CD4-positive, alpha-beta T cell treated with Interleukin-6 at 100 ng/mL for 8 hours (primary cell): ENCODE measurements around the gene EPHA8.

ENCODE experiments used
- DNase-seq: peaks from one replicate; pipeline ENCODE4 v3.0.0-alpha.2; 2020; ENCODE audit warnings: mixed read lengths, low spot score

The EPHA8 gene

GRCh38 chr1:22619252-22619651 is 56.0 kb downstream of the EPHA8 start:
- no peak for DNase-seq

GRCh38 chr1:22619798-22620197 is 56.5 kb downstream of the EPHA8 start:
- DNase-seq: no peak

- DNase-seq: no peak
Measured at GRCh38 chr1:22621761-22622160, 58.5 kb downstream of the EPHA8 start.

GRCh38 chr1:22625262-22625925 is 62.1 kb downstream of the EPHA8 start:
- DNase-seq: no peak

DNA sequence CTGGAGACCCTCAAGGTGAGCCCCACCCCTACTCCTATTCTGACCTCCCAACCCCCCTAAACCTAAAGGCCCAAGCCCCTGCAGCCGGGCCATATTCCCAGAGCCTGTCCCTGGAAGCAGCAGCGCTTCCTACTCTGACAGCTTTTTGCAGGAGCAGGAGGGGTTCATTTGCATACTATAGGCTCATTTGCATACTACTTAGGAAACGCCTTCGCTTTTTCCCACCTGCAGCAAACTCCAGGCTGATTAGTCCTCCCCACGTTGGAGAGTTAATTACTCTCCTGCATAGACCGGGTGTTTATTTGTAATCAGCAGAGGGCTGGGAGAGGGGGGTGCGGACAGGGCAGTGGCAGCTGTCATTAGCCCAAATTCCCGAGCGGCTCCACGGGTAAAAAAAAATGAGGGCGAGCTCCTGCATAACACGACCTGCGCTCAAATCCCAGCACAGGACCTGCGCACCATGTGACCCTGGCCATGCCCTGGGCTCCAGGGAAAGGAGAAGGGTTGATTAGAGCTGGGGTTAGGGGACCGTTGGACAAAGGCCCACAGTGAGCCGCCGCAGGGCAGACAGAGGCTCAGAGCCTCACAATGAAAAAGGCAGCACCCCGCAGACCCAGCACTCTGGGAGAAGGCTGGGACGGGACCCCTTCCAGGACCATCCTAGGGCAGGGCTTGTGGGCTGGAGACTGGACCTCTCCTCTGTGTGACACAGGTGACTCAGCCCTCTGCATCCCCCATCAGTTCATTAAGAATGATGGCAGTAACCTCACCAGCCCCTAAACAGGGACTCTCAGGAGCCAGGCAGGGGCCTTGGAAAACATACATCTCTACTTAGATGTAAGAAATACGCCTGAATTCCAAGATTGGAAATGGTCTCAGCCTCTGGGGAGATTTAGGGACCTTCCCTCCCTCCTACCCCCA is 63.2 kb downstream of the EPHA8 start:
- no peak for DNase-seq

DNA sequence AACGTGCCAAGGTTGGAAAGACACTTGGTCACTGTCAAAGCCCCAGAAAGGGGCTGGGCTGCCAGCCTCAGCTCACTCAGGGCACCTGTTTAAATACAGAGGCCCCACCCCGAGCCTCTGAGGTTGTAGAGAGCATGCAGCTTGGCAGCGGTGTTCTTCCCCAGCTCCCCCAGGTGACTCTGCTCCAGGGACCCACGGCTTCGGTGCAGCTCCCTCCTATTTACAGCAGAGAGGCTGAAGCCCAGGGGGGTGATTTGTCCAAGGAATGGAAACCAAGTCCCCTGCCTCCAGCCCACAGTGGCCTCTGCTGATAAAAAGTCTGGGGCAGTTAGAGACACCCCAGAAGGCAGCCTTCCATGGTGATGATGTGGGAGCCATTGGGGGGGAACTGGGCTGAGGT is 64.0 kb downstream of the EPHA8 start:
- no peak for DNase-seq

GRCh38 chr1:22628698-22629444 is 65.6 kb downstream of the EPHA8 start:
- no peak for DNase-seq

DNA sequence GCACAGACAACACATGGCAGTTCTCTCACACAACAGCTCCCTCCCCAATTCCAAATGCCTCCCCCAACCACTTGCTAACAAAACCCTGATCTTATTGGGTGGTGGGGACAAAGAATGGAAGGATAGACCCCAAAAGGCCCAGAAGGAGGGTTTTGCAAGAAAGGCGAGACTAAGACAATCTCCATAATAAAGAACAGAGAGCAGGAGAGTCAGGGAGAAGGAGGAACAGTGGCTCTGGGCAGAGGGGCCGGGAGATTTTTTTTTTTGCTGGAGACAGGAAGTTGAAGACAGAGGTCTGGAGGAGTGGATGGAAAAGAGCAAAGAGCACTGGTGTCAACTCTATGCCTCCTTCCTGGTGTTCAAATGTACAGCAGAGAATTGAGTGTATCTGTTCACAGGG is 66.6 kb downstream of the EPHA8 start:
- no peak for DNase-seq

DNA sequence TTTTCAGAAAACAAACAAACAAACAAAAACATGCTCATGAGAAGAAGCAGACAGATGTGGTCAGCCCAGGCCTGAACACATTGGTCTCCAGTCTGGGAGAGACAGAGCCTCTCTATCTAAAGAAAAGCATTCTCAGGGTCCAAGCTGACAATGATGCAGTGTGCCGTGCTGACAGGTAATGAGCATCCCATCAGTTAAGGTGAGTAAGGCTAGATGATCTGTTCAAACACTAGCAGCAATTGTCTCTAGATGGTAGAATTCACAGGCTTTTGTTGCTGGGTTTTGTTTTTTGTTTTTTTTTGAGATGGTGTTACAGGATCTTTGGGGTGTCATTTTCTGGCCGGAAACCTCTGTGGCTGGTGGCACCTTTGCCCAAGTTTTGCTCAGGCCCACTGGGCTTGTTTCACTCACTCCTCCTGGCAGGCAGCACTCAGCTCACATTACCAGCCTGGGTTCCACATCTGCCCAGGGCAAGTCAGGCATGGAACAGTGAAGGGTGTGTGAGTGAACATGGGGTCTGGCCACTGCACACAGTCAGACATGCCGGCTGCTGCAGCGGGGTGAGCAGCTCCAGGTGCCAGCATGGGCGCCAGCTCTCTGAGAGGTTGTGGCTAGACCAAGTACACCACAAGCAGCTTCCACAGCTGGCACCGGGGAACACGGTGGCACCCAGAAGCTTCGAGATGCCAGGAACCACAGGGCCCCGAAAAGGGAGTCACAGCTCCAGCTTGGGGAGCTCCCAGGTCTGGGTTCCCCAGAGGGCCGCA is 70.6 kb downstream of the EPHA8 start:
- no peak for DNase-seq

GRCh38 chr1:22635436-22635835 is 72.1 kb downstream of the EPHA8 start:
- no peak for DNase-seq

- DNase-seq: no peak
Measured at GRCh38 chr1:22636353-22636752, 73.1 kb downstream of the EPHA8 start, which contains the start of gene C1QA. Gene C1QA (plus strand): TSS chr1:22636628. CDS start chr1:22637617, 989 bp downstream.

- DNase-seq: no peak
Measured at GRCh38 chr1:22636927-22637326, 73.6 kb downstream of the EPHA8 start.

DNA sequence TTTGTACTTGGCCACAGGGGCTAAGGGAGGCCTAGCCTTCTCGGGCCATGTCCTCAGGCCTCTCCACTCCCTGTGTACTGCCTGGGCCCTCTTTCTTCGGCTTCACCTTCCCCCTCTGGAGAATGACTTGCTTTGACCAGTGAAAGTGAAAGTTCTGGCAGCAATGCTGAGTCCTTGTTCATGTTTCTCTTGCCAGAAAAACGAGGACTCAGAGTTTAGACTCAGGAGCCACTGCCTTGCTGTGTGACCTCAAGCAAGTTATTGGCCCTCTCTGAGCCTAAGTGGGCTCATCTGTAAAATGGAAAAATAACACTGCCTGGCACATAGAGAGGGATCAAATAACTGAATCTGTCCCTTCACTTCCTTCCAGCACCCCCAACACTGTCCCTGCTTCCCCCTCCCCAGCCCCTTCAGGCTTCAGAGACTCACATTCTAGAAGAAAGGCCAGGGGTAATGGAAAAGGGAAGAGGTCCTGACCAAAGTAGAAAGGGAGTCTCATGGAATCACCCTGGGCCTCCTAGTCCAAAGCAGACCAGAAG is 74.7 kb downstream of the EPHA8 start:
- no peak for DNase-seq

DNA sequence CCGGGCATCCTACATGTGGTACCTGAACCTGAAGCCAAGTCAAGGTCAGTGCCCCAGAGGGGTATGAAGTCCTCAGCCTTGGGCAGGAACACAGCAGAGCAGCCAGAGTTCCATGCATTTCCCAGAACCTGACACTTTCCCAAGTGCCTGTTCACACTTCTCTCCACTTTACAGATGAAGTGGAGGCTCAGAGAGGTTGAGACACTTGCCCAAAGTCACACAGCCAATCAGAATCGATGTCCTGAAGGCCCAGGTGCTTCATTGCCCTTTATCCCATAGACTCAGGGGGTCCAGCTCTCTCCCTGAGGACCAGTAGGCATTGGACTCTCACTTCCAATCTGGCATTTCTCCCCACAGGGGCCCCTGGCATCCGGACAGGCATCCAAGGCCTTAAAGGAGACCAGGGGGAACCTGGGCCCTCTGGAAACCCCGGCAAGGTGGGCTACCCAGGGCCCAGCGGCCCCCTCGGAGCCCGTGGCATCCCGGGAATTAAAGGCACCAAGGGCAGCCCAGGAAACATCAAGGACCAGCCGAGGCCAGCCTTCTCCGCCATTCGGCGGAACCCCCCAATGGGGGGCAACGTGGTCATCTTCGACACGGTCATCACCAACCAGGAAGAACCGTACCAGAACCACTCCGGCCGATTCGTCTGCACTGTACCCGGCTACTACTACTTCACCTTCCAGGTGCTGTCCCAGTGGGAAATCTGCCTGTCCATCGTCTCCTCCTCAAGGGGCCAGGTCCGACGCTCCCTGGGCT is 75.4 kb downstream of the EPHA8 start:
- DNase-seq: no peak

DNA sequence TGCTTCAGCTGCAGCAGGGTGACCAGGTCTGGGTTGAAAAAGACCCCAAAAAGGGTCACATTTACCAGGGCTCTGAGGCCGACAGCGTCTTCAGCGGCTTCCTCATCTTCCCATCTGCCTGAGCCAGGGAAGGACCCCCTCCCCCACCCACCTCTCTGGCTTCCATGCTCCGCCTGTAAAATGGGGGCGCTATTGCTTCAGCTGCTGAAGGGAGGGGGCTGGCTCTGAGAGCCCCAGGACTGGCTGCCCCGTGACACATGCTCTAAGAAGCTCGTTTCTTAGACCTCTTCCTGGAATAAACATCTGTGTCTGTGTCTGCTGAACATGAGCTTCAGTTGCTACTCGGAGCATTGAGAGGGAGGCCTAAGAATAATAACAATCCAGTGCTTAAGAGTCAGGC is 76.0 kb downstream of the EPHA8 start:
- no peak for DNase-seq

DNA sequence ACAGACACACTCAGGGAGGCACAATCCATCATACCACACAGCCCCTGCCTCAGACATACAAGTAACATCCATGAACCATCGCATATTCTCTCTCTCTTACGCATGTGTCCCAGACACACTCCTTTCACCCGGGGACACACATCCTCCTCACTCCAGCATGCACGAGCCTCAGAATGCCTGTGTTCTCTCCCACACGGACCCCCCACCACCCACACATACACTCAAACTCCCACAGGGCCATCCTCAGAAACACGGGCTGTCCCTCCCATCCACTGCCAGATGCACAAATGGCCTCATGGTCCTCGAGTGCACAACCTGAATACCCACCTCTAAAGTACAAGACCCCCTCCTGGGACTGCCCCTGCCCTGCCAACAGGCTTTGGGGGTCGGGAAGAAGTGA is 78.0 kb downstream of the EPHA8 start:
- DNase-seq: no peak

DNA sequence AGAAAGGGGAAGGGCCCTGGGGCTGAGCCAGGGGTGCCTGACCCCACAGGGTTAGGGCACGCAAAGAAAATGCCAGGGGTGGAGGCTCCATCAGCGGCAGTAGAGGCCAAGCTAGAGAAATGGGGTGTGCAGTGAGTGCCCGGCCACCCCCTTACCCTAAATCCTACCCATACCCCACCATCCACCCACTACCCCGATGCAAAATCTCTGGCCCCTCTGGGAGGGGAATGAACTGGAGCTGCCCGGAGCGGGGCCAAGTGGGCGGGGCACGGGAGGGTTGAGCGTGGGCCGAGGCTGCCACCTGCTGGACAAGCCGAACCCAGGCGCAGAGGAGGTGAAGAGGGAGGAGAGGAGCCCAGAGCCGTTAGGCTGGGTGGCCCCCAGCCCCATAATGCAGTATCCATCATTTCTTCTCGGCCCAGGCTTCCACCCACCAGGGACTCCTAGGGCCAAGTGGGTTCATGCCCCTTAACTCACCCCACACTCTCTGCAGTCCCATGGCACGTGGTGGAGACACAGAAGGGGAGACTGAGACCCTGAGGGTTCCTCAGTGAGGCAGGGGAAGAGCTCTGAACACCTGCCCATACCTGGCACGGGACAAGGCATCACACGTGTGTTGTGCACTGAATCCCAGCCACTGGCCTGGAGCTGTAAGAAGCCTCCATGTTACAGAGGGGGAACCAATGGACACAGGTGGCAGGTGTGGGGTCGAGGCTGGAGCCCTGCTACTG is 78.8 kb downstream of the EPHA8 start:
- DNase-seq: peak; percentile 49

GRCh38 chr1:22643381-22643780 is 80.1 kb downstream of the EPHA8 start, which contains the start of gene C1QC:
Gene C1QC (plus strand): TSS chr1:22643633. CDS start chr1:22644024, 391 bp downstream.
- DNase-seq: no peak

DNA sequence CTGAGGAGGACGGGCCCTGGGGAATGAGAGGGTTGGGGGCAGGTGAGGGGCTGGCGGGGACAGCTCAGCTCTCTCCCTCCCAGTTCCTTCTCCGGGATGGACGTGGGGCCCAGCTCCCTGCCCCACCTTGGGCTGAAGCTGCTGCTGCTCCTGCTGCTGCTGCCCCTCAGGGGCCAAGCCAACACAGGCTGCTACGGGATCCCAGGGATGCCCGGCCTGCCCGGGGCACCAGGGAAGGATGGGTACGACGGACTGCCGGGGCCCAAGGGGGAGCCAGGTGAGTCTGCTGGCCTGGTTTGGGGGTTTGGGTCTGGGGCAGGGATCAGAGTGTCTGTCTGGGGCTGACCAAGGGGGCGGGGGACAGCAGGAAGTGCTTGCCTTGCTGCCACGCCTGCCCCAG is 80.6 kb downstream of the EPHA8 start:
- no peak for DNase-seq

GRCh38 chr1:22645931-22646330 is 82.6 kb downstream of the EPHA8 start:
- no peak for DNase-seq
